Stimulated activated CD4-positive, alpha-beta T cell treated with anti-CD3 and anti-CD28 coated beads, Interleukin-1b, Interleukin-23, amount 100 ng/mL, for 1 hour (primary cell): ENCODE measurements around the gene CDK14.

ENCODE experiments used
- DNase-seq, 2 donors: peaks; one replicate each; pipeline ENCODE4 v3.0.0-alpha.2; 2020; ENCODE audit warnings: low read depth in 2 of 2

Gene CDK14

GRCh38 chr7:90951229-90951628, 355.1 kb downstream of the CDK14 start:
- no peak for DNase-seq

DNA sequence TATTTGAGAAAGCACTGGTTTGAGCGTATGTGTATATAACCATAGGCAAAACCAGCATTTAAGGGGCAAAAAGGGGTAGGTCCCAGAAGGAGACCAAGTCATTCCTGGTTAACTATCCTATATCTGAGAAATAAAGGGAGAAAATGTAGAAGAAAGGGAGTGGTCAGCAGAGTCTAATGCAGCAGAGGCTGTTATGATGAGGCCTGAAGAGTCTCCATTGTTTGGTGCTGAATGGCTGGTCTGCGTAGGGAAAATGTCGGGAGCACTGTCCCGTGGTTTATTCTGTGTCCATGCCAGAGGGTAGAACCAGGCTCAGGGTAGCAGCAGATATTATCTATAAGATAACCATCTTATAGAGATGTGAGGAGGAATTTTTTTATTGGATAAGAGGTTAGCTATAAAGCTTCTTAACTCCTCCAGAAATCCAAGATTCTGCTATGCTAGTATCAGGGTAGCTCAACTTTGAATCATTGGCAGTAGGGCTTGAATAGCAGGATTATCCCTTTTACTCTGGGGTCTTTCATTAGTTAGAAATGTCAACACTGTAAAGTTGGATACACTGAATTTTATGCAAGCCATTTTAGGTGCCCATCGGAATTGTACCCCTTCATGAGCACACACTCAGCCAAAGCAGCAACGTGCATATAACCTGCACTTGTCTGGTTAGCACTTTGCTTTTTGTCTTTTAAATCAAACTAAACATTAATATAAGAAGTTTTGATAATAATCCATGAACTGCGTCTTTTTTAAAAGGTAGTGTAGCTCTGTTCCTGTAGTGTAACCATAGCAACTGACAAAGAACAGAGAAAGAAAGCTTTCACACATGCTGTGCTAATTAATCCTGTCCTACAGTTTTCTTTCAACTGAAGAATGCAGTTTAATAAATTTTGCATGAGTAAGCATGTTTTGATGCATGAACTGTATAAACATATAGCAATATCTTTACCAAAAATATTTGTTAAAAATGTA, 356.1 kb downstream of the CDK14 start:
- DNase-seq: no peak

- DNase-seq: no peak
These were observed 359.6 kb downstream of the CDK14 start for GRCh38 chr7:90955641-90956207.

DNA sequence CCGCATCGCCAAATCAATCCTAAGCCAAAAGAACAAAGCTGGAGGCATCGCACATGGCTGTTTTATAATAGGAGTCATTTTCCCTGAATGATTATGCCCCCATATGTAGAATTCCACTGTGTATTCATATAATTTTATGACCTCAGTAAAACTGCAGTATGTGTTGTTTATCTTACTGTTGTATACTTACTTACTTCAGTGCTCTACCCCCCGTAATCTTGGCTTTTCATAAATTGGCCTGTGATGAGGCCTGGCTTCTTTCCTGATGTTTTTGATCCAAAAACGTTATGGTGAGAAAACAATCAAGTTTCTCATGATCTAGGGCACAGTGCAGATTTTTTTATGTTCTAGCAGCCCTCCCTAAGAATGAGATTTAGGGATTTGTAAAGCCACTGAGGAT, 361.8 kb downstream of the CDK14 start:
- no peak for DNase-seq

- no peak for DNase-seq
These were observed 362.5 kb downstream of the CDK14 start for GRCh38 chr7:90958647-90959046.

DNA sequence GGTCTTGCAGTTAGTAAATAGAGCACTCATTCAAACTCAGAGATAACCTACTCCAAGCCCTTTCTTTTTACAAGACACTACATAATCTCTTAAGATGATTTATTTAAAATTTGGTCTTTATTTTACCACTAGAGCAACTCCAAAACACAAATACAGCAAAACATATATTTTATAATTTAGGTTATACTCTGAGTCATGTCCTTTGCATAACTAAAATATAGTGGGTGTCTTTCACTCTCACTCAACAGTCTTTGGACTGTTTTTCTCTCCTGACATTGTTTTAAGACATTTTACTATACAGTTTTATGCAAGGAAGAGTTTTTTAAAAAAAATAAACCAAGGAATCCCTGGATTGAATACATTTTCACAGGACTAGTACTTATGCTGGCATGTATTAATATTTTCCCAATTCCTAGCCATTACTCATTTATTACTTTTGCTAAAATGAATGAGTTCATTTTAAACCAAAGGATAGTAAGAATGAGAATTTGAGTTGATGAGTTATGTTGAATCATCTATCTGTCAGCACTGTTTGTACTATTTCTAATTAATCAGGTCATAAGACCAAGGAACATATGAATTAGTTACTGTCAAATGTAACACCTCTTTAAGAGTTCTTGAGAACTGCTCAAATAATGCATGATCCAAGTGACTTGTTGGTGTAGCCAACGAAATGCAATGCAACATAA, 365.1 kb downstream of the CDK14 start:
- no peak for DNase-seq

GRCh38 chr7:90965211-90965610, 369.1 kb downstream of the CDK14 start:
- no peak for DNase-seq

- no peak for DNase-seq
These were observed 370.2 kb downstream of the CDK14 start for GRCh38 chr7:90966346-90966745.

GRCh38 chr7:90968871-90969270, 372.8 kb downstream of the CDK14 start:
- no peak for DNase-seq

GRCh38 chr7:90972906-90973550, 376.9 kb downstream of the CDK14 start:
- DNase-seq: no peak

GRCh38 chr7:90977056-90977455, 380.9 kb downstream of the CDK14 start:
- no peak for DNase-seq

DNA sequence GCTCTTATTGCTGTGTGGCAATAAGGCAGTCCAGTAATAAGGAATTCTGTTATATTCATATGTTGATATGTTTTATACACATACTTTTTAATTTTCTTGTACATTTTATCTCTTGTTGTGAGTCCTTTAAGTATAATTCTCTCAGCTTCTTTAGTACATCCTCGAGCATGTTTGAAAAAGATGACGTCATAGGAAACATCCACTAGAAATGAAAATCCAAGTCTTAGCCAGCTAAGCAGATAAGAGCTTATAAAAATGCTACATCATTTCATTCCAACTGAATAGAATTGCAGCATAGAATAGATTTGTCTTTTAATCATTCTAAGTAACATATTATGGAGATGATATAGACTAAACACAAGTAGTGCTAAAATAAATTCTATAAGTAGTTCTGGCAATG, 384.4 kb downstream of the CDK14 start:
- no peak for DNase-seq

DNA sequence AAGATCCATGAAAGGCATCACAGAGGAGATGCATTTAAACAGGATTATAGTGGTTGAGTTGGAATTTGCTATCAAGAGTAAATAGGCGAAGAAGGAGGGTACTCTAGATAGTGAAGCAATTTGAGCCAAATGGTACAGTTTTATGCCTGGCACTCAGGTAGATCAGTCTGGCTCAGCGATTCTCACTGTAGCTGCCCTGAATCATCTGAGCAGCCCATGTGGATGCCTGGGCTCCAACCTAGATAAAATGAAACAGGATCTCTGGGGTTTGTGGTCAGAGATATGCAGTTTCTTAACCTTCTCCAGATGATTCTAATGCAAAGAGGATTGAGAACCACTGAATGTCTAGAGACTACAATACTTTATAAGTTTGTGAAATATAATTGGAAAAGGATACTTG, 386.1 kb downstream of the CDK14 start:
- no peak for DNase-seq

- no peak for DNase-seq
These were observed 388.6 kb downstream of the CDK14 start for GRCh38 chr7:90984692-90985091.

DNA sequence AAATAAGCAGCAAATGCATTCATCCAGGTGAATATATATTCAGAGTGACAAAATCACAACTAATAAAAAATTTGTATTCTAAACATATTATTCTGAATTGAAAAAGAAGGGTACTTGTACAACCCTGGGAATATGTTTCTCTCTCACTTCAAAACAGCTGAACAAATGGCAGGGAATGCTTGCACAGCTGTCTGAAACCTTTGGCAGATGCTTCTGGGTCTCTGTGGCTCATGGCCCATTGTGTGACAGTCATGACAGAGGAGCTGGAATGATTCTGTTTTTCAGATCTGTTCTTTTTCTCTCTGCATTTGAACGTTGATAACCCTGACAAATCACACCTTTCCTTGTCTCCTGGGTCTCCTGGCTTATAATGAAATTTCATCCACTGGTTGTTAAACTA, 392.4 kb downstream of the CDK14 start:
- no peak for DNase-seq

DNA sequence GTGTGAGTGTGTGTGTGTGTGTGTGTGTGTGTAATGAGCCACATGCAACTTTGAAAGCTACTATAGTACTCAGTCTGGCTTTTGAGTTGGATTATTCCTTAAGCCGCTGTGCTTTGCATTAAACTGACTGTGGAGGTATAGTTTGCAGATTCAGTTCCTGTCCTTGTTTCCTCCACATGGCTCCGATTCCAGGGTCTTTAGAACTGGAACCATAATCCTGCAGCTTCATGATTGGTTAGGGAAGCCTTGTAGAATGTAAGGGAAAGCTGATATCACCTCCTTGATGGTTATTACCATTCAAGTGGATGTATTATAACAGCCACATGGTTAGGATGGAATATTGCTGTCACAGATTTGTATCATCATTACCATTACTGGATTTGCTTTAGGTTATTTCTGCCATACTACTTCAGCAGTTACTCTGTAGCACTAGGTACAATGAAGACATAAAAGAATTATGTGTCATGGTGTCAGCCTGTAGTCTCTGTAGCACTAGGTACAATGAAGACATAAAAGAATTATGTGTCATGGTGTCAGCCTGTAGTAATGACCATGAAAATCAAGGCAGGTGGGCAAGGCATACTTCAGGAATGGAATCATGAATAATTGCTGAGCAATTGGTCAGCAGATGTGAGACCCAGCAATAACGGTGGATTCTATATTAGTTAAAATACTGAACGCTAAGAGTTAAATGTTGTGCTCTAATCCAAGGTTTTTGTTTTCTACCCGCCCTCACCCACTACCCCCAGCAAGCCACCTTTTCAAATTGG, 393.1 kb downstream of the CDK14 start:
- DNase-seq: no peak

DNA sequence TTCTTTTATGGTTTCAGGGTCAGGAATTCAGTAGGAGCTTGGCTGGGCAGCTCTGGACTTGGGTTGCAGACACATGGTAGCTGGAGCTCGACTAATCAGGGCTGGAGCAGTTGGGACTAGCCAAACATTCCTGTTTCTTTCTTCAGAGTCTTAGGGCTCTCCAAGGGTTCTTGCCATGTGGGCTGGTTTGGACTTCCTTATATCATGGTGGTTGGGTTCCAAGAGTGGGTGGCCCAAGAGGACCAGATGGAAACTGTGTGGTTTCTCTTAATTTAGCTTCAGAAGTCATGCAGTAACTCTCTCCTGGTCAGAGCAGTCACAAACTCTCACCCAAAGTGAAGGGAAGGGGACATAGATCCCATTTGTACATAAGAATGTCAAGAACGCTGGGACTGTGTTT, 398.0 kb downstream of the CDK14 start:
- DNase-seq: no peak

GRCh38 chr7:90994601-90995000, 398.5 kb downstream of the CDK14 start:
- no peak for DNase-seq

- no peak for DNase-seq
These were observed 399.9 kb downstream of the CDK14 start for GRCh38 chr7:90995996-90996395.

DNA sequence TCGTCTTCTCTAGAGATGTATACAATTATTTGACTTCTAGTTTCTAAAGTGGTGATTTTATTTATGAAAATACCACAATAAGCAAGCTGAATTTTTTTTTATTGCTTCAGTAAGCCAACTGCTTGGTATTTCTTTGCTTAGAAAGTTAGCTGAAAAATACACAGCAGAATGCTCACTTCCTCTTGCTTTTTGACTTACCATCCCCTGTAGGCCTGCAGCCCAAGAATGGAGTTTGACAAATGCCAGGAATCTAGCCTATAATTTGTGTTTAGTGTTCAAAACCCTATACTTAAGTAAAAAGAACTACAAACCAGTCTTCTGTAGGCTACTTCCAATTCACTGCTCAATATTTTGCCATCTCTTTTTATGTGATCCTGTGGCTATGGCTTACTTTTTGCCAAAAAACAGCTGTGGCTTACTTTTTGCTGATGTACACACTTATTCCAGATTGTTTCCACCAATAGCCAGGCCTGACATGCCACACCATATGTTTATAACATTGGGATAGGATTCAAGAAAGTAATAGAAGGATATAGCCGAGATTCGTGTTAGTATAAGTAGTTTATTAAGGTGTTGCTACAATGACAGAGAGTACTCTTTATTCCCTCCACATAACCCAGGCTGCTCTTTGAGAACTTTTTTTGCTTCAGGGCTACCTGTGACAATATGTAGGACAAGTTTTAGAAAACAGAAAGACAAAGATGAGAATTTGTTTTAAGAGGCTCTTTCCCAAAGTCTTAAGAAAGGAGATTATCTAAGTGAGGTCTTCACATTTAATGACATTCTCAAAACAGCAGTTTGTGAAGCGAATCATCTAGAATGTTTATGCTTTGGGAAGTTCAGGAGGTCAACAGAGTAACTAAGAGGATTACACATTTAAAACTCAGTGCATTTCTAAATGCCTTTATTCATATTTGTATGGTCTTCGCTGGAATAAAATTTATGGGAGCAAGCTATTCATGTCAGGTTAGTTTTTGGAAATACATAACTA, 404.2 kb downstream of the CDK14 start:
- DNase-seq: no peak
